Skin epidermis (tissue), 12 donors: Measurements from ENCODE around the gene BAZ2B.
"Not testable (repeated sequence)": the region's sequence is repeated elsewhere in the genome, so short reads cannot be mapped to it uniquely, and the experiment has no call there.

Experiments used
- H3K27ac ChIP-seq, 21 experiments: fragments of 200-600 bp; sonication (generic) in 11 of 21; one replicate each; pipeline ENCODE4 v1.5.0; 2020; ENCODE audit warnings: mild to moderate bottlenecking in 3 of 21, inconsistent platforms in 2 of 21, moderate library complexity in 2 of 21
- H3K4me3 ChIP-seq, 7 experiments: fragments of 200-600 bp; sonication (generic) in 2 of 7; one replicate each; pipeline ENCODE4 v1.5.0; 2020; ENCODE audit warnings: inconsistent platforms in 2 of 7, mild to moderate bottlenecking in 2 of 7, moderate library complexity in 1 of 7

The BAZ2B gene

GRCh38 chr2:159444754-159445153 is 171.6 kb downstream of the BAZ2B start:
- no peak overlapping the region for H3K27ac ChIP-seq
- no peak overlapping the region for H3K4me3 ChIP-seq

GRCh38 chr2:159442159-159442852 is 174.0 kb downstream of the BAZ2B start:
- Histone ChIP-seq H3K27ac (no peak overlapping the region), H3K4me3 (no peak overlapping the region)

- Histone ChIP-seq H3K27ac (no peak overlapping the region), H3K4me3 (no peak overlapping the region)
Observed at GRCh38 chr2:159441182-159441581, 175.2 kb downstream of the BAZ2B start.

- H3K4me3 ChIP-seq = no peak overlapping the region
Observed at GRCh38 chr2:159439421-159439820, 176.9 kb downstream of the BAZ2B start.

GRCh38 chr2:159438720-159439353 is 177.5 kb downstream of the BAZ2B start:
- H3K27ac ChIP-seq = no peak overlapping the region
- H3K4me3 ChIP-seq = no peak overlapping the region

More at GRCh38 chr2:159439421-159439820, 176.9 kb downstream of the BAZ2B start:
- no peak overlapping the region for H3K27ac ChIP-seq

GRCh38 chr2:159438284-159438683 is 178.1 kb downstream of the BAZ2B start:
- no peak overlapping the region for H3K27ac ChIP-seq
- H3K4me3 ChIP-seq = no peak overlapping the region

GRCh38 chr2:159432610-159433009 is 183.7 kb downstream of the BAZ2B start:
- H3K4me3 ChIP-seq = no peak overlapping the region
- H3K27ac ChIP-seq = no peak overlapping the region

GRCh38 chr2:159427048-159427447 is 189.3 kb downstream of the BAZ2B start:
- Histone ChIP-seq H3K4me3 (no peak overlapping the region), H3K27ac (no peak overlapping the region)

- Histone ChIP-seq H3K4me3 (no peak overlapping the region), H3K27ac (no peak overlapping the region)
Observed at GRCh38 chr2:159419403-159419802, 196.9 kb downstream of the BAZ2B start.

GRCh38 chr2:159411460-159411859 is 204.9 kb downstream of the BAZ2B start:
- H3K4me3 ChIP-seq = no peak overlapping the region

GRCh38 chr2:159410276-159410675 is 206.1 kb downstream of the BAZ2B start:
- H3K4me3 ChIP-seq = no peak overlapping the region
- no peak overlapping the region for H3K27ac ChIP-seq

More at GRCh38 chr2:159411460-159411859, 204.9 kb downstream of the BAZ2B start:
- no peak overlapping the region for H3K27ac ChIP-seq

GRCh38 chr2:159409116-159409800 is 207.1 kb downstream of the BAZ2B start:
- Histone ChIP-seq H3K4me3 (no peak overlapping the region), H3K27ac (no peak overlapping the region)

GRCh38 chr2:159402790-159403189 is 213.6 kb downstream of the BAZ2B start:
- no peak overlapping the region for H3K4me3 ChIP-seq
- no peak overlapping the region for H3K27ac ChIP-seq

GRCh38 chr2:159402160-159402559 is 214.2 kb downstream of the BAZ2B start:
- H3K27ac ChIP-seq, H3K4me3 ChIP-seq: not testable (repeated sequence)

- H3K27ac ChIP-seq = no peak overlapping the region
- no peak overlapping the region for H3K4me3 ChIP-seq
Observed at GRCh38 chr2:159399716-159400415, 216.5 kb downstream of the BAZ2B start.

- no peak overlapping the region for H3K4me3 ChIP-seq
- no peak overlapping the region for H3K27ac ChIP-seq
Observed at GRCh38 chr2:159396799-159397198, 219.5 kb downstream of the BAZ2B start.

GRCh38 chr2:159382447-159383028 is 233.8 kb downstream of the BAZ2B start:
- Histone ChIP-seq H3K27ac (no peak overlapping the region), H3K4me3 (no peak overlapping the region)

GRCh38 chr2:159381574-159381973 is 234.8 kb downstream of the BAZ2B start:
- Histone ChIP-seq H3K4me3 (no peak overlapping the region), H3K27ac (no peak overlapping the region)

GRCh38 chr2:159380685-159381239 is 235.6 kb downstream of the BAZ2B start:
- no peak overlapping the region for H3K4me3 ChIP-seq
- no peak overlapping the region for H3K27ac ChIP-seq

- Histone ChIP-seq H3K4me3 (no peak overlapping the region), H3K27ac (no peak overlapping the region)
Observed at GRCh38 chr2:159379181-159379580, 237.2 kb downstream of the BAZ2B start.
